Mesothelial cell of epicardium (in vitro differentiated cells): ENCODE measurements around the gene PTGR3. TPM values are rescaled to one million over a fixed set of nuclear protein-coding genes. Genes with fewer than 3 reads are reported as not detected.

Source experiments
- DNase-seq, 2 experiments: peaks; one replicate each; pipeline ENCODE4 v3.0.0; 2021; ENCODE audit warnings: low spot score in 2 of 2; ENCODE audit not compliant: unreplicated experiment in 2 of 2
- H3K27ac Mint-ChIP-seq: 2 replicates; pipeline ENCODE4 v1.8.0; 2021; ENCODE audit warnings: mixed read lengths
- H3K27me3 Mint-ChIP-seq: 2 replicates; pipeline ENCODE4 v1.8.0; 2021; ENCODE audit warnings: low read depth, mixed read lengths
- H3K36me3 Mint-ChIP-seq: 2 replicates; pipeline ENCODE4 v1.8.0; 2021; ENCODE audit warnings: mixed read lengths
- H3K4me1 Mint-ChIP-seq: 2 replicates; pipeline ENCODE4 v1.8.0; 2021; ENCODE audit warnings: mixed read lengths
- H3K4me3 Mint-ChIP-seq: 2 replicates; pipeline ENCODE4 v1.8.0; 2021; ENCODE audit warnings: mild to moderate bottlenecking, moderate library complexity, mixed read lengths
- H3K9me3 Mint-ChIP-seq: 2 replicates; pipeline ENCODE4 v1.8.0; 2021; ENCODE audit warnings: mixed read lengths
- CTCF ChIP-seq: fragments of 200-600 bp; sonication (generic); IDR thresholded peaks from one replicate; pipeline ENCODE4 v1.5.0; 2021; ENCODE audit warnings: antibody characterized with exemption; ENCODE audit not compliant: unreplicated experiment
- total RNA-seq: library from RNA; stranded (reverse); gene quantifications from 3 replicates; pipeline ENCODE4 v1.2.1, GENCODE V29; 2021

Gene PTGR3
- total RNA-seq, 1 donor from 2014 or later: 47.0 TPM

GRCh38 chr18:75226956-75227316 is 18.0 kb upstream of the PTGR3 start:
- no peaks in the 10 kb centered on the region for H3K9me3 Mint-ChIP-seq
- no peak for TF ChIP-seq CTCF
- H3K36me3 Mint-ChIP-seq: peaks cover 5% of the 10 kb centered on the region
- H3K27ac Mint-ChIP-seq: peak overlapping the region; percentile 97
- H3K27me3 Mint-ChIP-seq: no peaks in the 10 kb centered on the region
- DNase-seq: no peak
- H3K4me1 Mint-ChIP-seq: peaks cover 84% of the 10 kb centered on the region
- peak overlapping the region; percentile 61 for H3K4me3 Mint-ChIP-seq

GRCh38 chr18:75226286-75226955 is 17.5 kb upstream of the PTGR3 start:
- Mint-ChIP-seq H3K36me3 (peaks cover 5% of the 10 kb centered on the region), H3K4me1 (peaks cover 88% of the 10 kb centered on the region), H3K9me3 (no peaks in the 10 kb centered on the region), H3K27ac (peak overlapping the region; percentile 97), H3K4me3 (peak overlapping the region; percentile 61), H3K27me3 (no peaks in the 10 kb centered on the region)
- DNase-seq: no peak
- no peak for TF ChIP-seq CTCF

- Mint-ChIP-seq H3K27ac (peak overlapping the region; percentile 88), H3K4me1 (peaks cover 96% of the 10 kb centered on the region), H3K27me3 (no peaks in the 10 kb centered on the region), H3K4me3 (peak overlapping the region; percentile 15), H3K36me3 (no peaks in the 10 kb centered on the region), H3K9me3 (no peaks in the 10 kb centered on the region)
- TF ChIP-seq CTCF: no peak
- DNase-seq: no peak
Observed at GRCh38 chr18:75223687-75224347, 14.9 kb upstream of the PTGR3 start.

GRCh38 chr18:75222407-75222806 is 13.5 kb upstream of the PTGR3 start:
- Mint-ChIP-seq H3K4me3 (no peak overlapping the region), H3K9me3 (no peaks in the 10 kb centered on the region), H3K4me1 (peaks cover 94% of the 10 kb centered on the region), H3K27me3 (no peaks in the 10 kb centered on the region), H3K27ac (peak overlapping the region; percentile 84), H3K36me3 (no peaks in the 10 kb centered on the region)
- DNase-seq: no peak
- TF ChIP-seq CTCF: no peak

- H3K27me3 Mint-ChIP-seq: no peaks in the 10 kb centered on the region
- no peaks in the 10 kb centered on the region for H3K36me3 Mint-ChIP-seq
- H3K27ac Mint-ChIP-seq: peak overlapping the region; percentile 84
- no peak for TF ChIP-seq CTCF
- H3K9me3 Mint-ChIP-seq: no peaks in the 10 kb centered on the region
- DNase-seq: no peak
- H3K4me3 Mint-ChIP-seq: no peak overlapping the region
- H3K4me1 Mint-ChIP-seq: peaks cover 93% of the 10 kb centered on the region
Observed at GRCh38 chr18:75221897-75222296, 13.0 kb upstream of the PTGR3 start.
